Measurements from ENCODE around the gene HAPLN1.

Gene HAPLN1

GRCh38 chr5:83639911-83640310 lies 80.7 kb downstream of the HAPLN1 start:
- no peak for DNase-seq

- peak; percentile 37 for DNase-seq
These were observed 84.5 kb downstream of the HAPLN1 start for GRCh38 chr5:83636156-83636555.

GRCh38 chr5:83633285-83633684 lies 87.4 kb downstream of the HAPLN1 start:
- DNase-seq, result no peak

- peak; percentile 48 for DNase-seq
These were observed 87.8 kb downstream of the HAPLN1 start for GRCh38 chr5:83632874-83633273.

- DNase-seq, result peak; percentile 27
These were observed 92.3 kb downstream of the HAPLN1 start for GRCh38 chr5:83628360-83628759.

GRCh38 chr5:83614841-83615240 lies 105.8 kb downstream of the HAPLN1 start:
- no peak for DNase-seq

- DNase-seq, result peak; percentile 45
These were observed 112.5 kb downstream of the HAPLN1 start for GRCh38 chr5:83608122-83608521.

GRCh38 chr5:83595217-83595616 lies 125.4 kb downstream of the HAPLN1 start:
- no peak for DNase-seq

GRCh38 chr5:83590966-83591365 lies 129.7 kb downstream of the HAPLN1 start:
- DNase-seq, result no peak

GRCh38 chr5:83589786-83590185 lies 130.9 kb downstream of the HAPLN1 start:
- no peak for DNase-seq

Data from fibroblast of skin of abdomen (primary cell).